Naive thymus-derived CD8-positive, alpha-beta T cell (primary cell): ENCODE data around the gene MRPL49. TPM values are rescaled to one million over a fixed set of nuclear protein-coding genes. Genes with fewer than 3 reads are reported as not detected.
A peak's percentile ranks its signal among the peaks of the same experiment; 100 is the strongest.

Experiments
- ATAC-seq, 2 donors: fragments of 150-1000 bp; cut with Tn5 transposase in 1 of 2; sonication (Bioruptor Pico), chemical (Tn5 transposase) in 1 of 2; 1 replicate in 1 of 2; 2 replicates in 1 of 2; pipeline ENCODE4 v1.10.0; 2021; ENCODE audit warnings: mild to moderate bottlenecking in 2 of 2, moderate library complexity in 2 of 2
- POLR2A ChIA-PET: fragments of 350-600 bp; sonication (Branson Sonifier 250); formaldehyde crosslinking; loops from one replicate; lab custom pipeline; 2021; ENCODE audit warnings: antibody characterized with exemption; lab: Charles Lee
- DNase-seq, 10 donors: peaks; one replicate each; pipeline versions ENCODE4 v3.0.0 to v3.0.0-alpha.2; 2020 to 2022
- H3K27ac Mint-ChIP-seq, 10 donors: one replicate each; pipeline ENCODE4 v1.8.0; 2020 to 2022; ENCODE audit warnings: mild to moderate bottlenecking in 10 of 10, mixed read lengths in 10 of 10, moderate library complexity in 4 of 10, inconsistent platforms in 1 of 10
- H3K27me3 Mint-ChIP-seq, 5 donors: one replicate each; pipeline ENCODE4 v1.8.0; 2021 to 2022; ENCODE audit warnings: mixed read lengths in 5 of 5
- H3K36me3 Mint-ChIP-seq, 3 donors: one replicate each; pipeline ENCODE4 v1.8.0; 2020 to 2022; ENCODE audit warnings: mixed read lengths in 3 of 3, mild to moderate bottlenecking in 2 of 3, inconsistent platforms in 1 of 3
- H3K4me1 Mint-ChIP-seq, 4 donors: one replicate each; pipeline ENCODE4 v1.8.0; 2021 to 2022; ENCODE audit warnings: mixed read lengths in 4 of 4
- H3K4me3 Mint-ChIP-seq, 10 donors: one replicate each; pipeline ENCODE4 v1.8.0; 2020 to 2022; ENCODE audit warnings: mild to moderate bottlenecking in 10 of 10, mixed read lengths in 10 of 10, moderate library complexity in 6 of 10, inconsistent platforms in 1 of 10
- H3K9me3 Mint-ChIP-seq, 9 donors: one replicate each; pipeline ENCODE4 v1.8.0; 2020 to 2022; ENCODE audit warnings: mixed read lengths in 9 of 9, mild to moderate bottlenecking in 3 of 9, inconsistent platforms in 1 of 9, moderate library complexity in 1 of 9
- polyA plus RNA-seq, 3 donors: library from polyadenylated mRNA; unstranded; fragments of 300-500 nt; fragmentation: Illumina TruSeq; gene quantifications; one replicate each; pipeline ENCODE4 v1.2.3, GENCODE V29; 2021
- total RNA-seq, 8 experiments: library from RNA in 2 of 8; stranded (reverse) in 2 of 8; gene quantifications; one replicate each; pipeline ENCODE4 v1.2.3 and lab custom pipeline; 2021 to 2026

Gene MRPL49
- total and polyA plus RNA-seq, 5 experiments from 2014 or later, result 76.0 to 96.9 (median 78.9) TPM

DNA sequence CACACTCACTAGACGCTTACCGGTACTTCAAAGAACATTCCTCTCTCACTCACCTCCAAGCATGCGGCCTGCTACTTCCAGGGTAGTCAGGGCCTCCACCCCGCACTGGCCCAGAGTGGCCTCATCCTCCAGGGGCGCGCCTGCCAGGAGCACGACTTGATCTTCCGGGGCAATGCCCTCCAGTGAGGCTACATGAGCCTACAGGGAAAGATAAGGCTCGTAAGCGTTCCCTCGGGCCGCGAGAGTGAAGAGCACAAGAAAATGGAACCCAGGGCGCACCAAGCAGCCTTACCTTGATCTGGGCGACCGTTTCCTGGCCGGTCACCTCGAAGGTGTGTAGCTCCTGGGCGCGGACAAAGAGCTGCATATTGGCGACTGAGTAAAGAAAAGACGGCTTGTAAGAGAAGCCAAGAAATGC lies 665 bp upstream of the MRPL49 start:
- Mint-ChIP-seq H3K27ac (peak overlapping the region; percentile 98 to 100 (median 100)), H3K4me3 (peak overlapping the region; percentile 96 to 100 (median 98)), H3K4me1 (peaks cover 19 to 59% (median 45%) of the 10 kb centered on the region in 4 donors), H3K36me3 (peaks cover 3 to 63% (median 6%) of the 10 kb centered on the region in 3 donors), H3K9me3 (no peaks in the 10 kb centered on the region), H3K27me3 (no peaks in the 10 kb centered on the region)
- ATAC-seq (no peak), DNase-seq (peak in 3 of 10 donors; percentile 9 to 36 (median 26))
- POLR2A ChIA-PET, result interaction anchor here (0.6 to 7.5 kb wide), 27 partner anchors 10 to 454 kb away, joined by 3 to 135 read pairs (median 6); partner anchors contain the start of genes ARL2, CAPN1, CDCA5 and DPF2

DNA sequence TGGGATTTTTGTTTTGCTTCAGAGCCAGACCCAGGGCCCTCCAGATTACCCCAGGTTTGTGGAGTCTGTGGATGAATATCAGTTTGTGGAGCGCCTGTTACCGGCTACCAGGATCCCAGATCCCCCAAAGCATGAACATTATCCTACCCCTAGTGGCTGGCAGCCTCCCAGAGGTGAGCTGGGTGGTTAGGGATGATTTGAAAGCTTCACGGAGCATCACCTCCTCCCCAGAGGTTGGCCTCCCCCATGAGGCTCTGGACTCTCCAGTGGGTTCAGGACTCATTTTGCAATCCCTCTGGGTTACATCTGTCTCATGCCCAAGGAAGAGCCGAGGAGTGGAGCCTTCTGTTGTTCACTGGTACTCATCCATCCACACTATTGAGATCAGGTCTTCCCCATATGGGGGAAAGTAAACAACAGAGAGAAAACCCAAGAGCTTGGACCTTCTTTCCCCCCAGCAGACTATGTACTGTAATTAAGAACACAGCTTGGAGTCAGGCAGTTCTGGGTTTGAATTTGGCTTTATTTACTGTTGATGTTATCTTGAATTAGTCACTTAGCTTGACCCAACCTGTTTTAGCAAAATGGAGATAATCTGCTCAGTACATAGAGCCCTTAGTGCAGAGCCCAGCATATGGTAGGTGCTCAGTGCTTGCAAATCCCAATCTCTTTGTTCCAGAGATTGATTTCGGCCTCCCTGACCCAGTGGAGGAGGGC lies 2.5 kb downstream of the MRPL49 start:
- H3K27ac Mint-ChIP-seq, result peak overlapping the region in 7 of 10 donors; percentile 20 to 90 (median 68)
- DNase-seq (no peak), ATAC-seq (no peak)
- no peaks in the 10 kb centered on the region for H3K27me3 Mint-ChIP-seq
- H3K4me3 Mint-ChIP-seq, result peak overlapping the region in 8 of 10 donors; percentile 16 to 64 (median 35)
- no peaks in the 10 kb centered on the region for H3K9me3 Mint-ChIP-seq
- peaks cover 11 to 38% (median 32%) of the 10 kb centered on the region in 4 donors for H3K4me1 Mint-ChIP-seq
- H3K36me3 Mint-ChIP-seq, result peaks cover 0 to 68% (median 5%) of the 10 kb centered on the region in 3 donors
- POLR2A ChIA-PET, result interaction anchor here (1.5 to 7.5 kb wide), 3 partner anchors 11 to 28 kb away, joined by 5 to 135 read pairs (median 101); partner anchors contain the start of genes SYVN1, TM7SF2 and VPS51

DNA sequence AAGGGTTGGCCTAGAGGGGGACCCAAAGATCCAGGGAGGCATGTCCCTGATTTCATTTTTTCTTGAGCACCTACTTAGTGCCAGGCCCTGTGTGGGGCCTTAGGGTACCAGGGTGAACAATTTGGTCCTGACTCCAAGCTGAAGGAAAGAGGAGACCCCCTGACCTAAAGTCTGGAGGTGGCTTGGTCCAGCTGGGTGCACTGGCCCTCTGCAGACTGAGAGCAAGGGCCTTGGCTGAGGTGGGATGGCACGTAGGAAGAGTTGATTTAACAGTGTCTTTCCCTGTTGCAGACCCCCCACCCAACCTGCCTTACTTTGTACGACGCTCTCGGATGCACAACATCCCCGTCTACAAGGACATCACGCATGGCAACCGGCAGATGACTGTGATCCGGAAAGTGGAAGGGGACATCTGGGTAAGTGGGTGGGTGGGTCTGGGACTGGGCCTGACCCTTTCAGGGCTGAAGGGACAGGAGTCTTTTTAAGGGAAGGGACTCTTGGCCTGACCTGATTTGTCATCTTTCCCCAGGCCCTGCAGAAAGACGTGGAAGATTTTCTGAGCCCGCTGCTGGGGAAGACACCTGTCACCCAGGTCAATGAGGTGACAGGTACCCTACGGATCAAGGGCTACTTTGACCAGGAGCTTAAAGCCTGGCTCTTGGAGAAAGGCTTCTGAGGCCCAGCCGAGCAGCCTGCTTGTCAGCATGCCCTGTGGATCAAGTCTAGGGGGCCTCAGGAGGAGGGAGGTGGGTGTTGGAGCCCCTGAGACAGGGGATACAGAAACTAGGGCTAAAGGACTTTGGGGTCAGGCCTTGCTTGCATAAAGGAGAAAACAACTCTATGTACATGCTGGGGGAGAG lies 3.3 kb downstream of the MRPL49 start:
- H3K36me3 Mint-ChIP-seq, result peaks cover 0 to 68% (median under 1%) of the 10 kb centered on the region in 3 donors
- peak overlapping the region in 2 of 10 donors; percentile 68 to 70 for H3K27ac Mint-ChIP-seq
- no peaks in the 10 kb centered on the region for H3K27me3 Mint-ChIP-seq
- peaks cover 11 to 34% (median 30%) of the 10 kb centered on the region in 4 donors for H3K4me1 Mint-ChIP-seq
- no peak for ATAC-seq
- POLR2A ChIA-PET, result interaction anchor here (0.5 to 7.5 kb wide), 5 partner anchors 10 to 111 kb away, joined by 3 to 135 read pairs (median 6); partner anchors contain the start of genes ARL2, SYVN1, TM7SF2 and VPS51
- peak overlapping the region in 2 of 10 donors; percentile 2 to 20 for H3K4me3 Mint-ChIP-seq
- no peaks in the 10 kb centered on the region for H3K9me3 Mint-ChIP-seq
- no peak for DNase-seq

DNA sequence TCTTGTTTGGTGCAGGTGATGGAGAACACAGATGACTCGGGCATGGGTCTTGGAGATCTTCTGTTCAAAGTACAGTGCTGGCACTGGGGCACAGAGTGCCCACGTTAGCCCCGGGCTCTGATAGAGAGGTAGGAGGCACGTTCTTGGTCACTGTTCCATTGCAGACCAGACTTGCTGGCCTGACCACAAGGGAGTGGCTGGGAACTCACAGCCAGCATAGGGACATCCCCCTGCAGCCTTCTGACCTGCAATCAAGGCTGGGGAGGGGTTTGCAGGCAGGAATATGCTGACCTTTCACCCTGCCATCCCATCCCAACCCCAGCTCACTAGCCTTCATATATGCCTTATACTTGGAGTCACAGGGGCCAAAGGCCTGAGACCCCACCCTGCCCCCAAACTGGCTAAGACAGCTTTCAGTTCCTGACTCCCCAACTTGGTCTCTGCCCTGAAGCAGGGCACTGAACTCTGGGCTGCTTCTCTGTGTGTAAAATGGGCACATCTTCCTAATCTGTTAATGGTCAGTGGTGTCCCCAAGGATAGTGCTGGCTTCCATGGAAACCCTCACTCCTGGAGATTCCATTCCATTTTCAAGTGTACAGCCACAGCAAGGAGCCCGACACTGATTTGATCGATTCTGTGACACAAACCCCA lies 4.6 kb downstream of the MRPL49 start:
- ATAC-seq, result no peak
- H3K4me3 Mint-ChIP-seq, result no peak overlapping the region
- POLR2A ChIA-PET, result interaction anchor here (0.9 to 7.5 kb wide), 5 partner anchors 9 to 348 kb away, joined by 3 to 135 read pairs (median 4); partner anchors contain the start of genes ARL2, SYVN1, TM7SF2 and ZNHIT2
- H3K36me3 Mint-ChIP-seq, result peaks cover 0 to 69% (median 0%) of the 10 kb centered on the region in 3 donors
- no peak for DNase-seq
- H3K27ac Mint-ChIP-seq, result peak overlapping the region in 2 of 10 donors; percentile 57 to 65
- no peaks in the 10 kb centered on the region for H3K9me3 Mint-ChIP-seq
- H3K27me3 Mint-ChIP-seq, result no peaks in the 10 kb centered on the region
- peaks cover 8 to 30% (median 20%) of the 10 kb centered on the region in 4 donors for H3K4me1 Mint-ChIP-seq

DNA sequence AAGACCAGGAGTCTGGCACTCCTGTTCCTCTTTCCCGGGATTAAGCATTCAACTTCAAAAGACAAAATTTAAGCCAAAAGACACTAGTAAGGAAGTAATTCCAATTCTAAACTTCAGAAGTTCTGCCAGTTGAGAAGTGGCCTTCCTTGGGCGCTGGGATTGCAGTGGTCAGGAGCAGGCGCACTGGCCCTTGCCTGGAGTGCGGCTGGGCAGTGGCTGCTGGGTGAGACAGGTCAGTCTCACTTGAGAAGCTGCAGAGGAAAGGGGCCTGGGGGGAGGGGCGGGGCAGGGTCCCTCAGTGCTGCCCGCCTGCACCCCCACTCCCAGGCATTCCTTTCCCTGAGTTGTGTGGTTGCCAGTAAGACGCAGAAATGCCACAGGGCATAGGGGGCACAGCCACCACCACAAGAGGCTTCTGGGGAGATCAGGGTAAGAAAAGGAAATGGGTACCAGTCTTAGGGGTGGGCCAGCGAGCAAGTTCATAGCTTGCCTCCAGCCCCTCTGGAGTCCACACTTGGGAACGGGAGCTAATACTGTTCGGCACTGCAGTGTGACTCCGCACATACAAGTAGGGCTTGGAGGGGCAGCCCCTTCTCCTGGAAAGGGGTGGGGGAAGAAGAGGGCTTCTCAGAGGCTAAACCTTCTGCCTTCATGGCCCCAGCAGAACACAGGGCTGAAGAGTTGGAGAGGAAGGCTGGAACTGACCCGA lies 5.5 kb downstream of the MRPL49 start:
- H3K4me3 Mint-ChIP-seq, result no peak overlapping the region
- DNase-seq (no peak), ATAC-seq (no peak)
- H3K9me3 Mint-ChIP-seq, result no peaks in the 10 kb centered on the region
- H3K27ac Mint-ChIP-seq, result no peak overlapping the region
- peaks cover 5 to 30% (median 16%) of the 10 kb centered on the region in 4 donors for H3K4me1 Mint-ChIP-seq
- H3K36me3 Mint-ChIP-seq, result peaks cover 0 to 67% (median 0%) of the 10 kb centered on the region in 3 donors
- POLR2A ChIA-PET, result interaction anchor here (1.4 to 2.1 kb wide), 2 partner anchors 11 to 16 kb away, joined by 4 to 7 read pairs; partner anchors contain the start of genes TM7SF2 and ZNHIT2
- H3K27me3 Mint-ChIP-seq, result no peaks in the 10 kb centered on the region

DNA sequence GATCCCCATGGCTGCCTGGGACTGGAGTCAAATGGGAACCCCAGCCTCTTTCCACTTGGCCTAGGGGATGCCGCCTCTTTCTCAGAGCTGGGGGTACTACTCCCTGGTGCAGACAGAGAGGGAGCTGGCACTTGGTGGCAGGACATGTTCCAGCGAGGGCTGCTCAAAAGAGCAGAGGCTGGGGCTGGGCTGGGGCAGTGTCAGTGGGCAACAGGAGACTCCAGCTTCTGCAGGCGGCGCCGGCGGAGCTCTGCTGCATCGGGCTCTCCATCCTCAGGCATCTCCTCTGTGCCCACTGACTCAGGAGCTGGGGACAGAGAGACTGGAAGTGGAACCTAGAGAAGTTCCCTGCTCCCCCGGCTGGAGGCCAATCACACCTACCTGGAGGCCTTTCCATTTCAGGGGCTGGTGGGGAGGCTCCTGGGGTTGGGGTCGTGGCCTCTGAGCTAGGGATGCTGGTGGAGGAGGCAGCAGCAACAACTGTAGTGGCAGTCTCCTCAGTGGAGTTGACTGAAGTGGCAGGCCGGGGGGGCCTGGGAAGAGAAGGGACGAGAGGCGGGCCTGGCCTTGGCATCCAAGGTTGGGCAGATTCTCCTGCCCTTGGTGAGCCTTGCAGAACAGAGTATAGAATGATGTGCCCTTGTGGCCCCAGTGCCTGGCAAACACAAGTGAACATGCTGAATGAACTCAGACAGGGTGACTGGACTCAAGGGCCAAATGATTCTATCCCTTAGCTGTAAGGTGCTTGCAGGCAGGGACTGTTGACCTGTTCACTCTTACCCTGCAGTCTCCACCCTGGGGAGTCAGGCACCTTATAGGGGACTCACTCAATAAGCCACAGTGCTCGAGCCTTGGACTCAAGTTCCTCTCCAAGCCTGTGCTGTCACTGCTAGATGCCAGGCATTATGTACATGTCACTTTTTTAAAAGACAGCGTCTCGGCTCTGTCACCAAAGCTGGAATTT lies 6.3 kb downstream of the MRPL49 start:
- peaks cover 0 to 70% (median 0%) of the 10 kb centered on the region in 3 donors for H3K36me3 Mint-ChIP-seq
- no peaks in the 10 kb centered on the region for H3K9me3 Mint-ChIP-seq
- POLR2A ChIA-PET, result interaction anchor here (2.1 kb wide), 1 partner anchor 12 kb away, joined by 7 read pairs; the partner anchor contains the start of gene ZNHIT2
- H3K27me3 Mint-ChIP-seq, result no peaks in the 10 kb centered on the region
- ATAC-seq, result no peak
- H3K4me1 Mint-ChIP-seq, result peaks cover 10 to 33% (median 17%) of the 10 kb centered on the region in 4 donors
- peak overlapping the region in 3 of 10 donors; percentile 8 to 22 (median 9) for H3K27ac Mint-ChIP-seq
- no peak for DNase-seq
- no peak overlapping the region for H3K4me3 Mint-ChIP-seq

DNA sequence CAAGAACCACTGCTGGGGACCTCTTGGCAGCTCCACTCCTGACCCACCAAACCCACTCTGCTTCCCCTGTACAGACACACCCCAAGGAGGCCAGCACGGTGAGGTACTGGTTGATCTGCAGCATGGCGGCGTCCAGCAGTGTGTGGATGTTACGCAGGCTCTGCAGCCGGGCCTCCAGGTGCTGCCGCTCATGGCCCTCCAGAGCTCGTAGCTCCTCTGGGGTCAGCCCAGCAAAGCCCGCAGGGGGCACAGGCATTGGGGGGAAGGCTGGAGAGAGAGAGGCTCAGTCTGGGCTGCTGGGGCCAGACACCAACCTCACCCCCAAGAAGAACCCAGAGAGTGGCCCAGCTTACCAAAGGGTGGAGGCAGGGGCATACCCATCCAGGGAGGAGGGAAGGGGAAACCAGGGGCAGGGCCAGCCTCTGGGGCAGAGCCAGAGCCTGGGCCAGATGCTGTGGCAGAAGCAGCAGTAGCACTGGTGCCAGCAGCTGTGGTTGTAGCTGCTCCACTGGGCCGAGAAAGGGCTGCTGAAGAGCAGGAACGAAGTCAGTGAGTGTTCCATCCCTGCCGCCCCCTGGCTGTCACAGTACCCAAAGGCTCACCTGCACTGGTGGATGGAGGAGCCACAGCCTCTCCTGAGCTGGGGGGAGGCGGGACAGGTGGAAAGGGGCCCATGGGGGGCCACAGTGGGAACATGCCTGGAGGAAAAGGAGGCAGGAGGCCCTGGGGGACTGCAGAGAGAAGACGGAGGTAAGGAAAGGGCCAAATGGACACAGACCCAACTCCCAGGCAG lies 7.7 kb downstream of the MRPL49 start:
- ATAC-seq (no peak), DNase-seq (no peak)
- no peaks in the 10 kb centered on the region for H3K27me3 Mint-ChIP-seq
- H3K4me1 Mint-ChIP-seq, result peaks cover 12 to 33% (median 20%) of the 10 kb centered on the region in 4 donors
- H3K36me3 Mint-ChIP-seq, result peaks cover 0 to 62% (median 0%) of the 10 kb centered on the region in 3 donors
- no peak overlapping the region for H3K4me3 Mint-ChIP-seq
- peak overlapping the region in 3 of 10 donors; percentile 53 to 66 (median 62) for H3K27ac Mint-ChIP-seq
- no peaks in the 10 kb centered on the region for H3K9me3 Mint-ChIP-seq
- POLR2A ChIA-PET, result interaction anchor here (1.6 to 3.0 kb wide), 3 partner anchors 8 to 19 kb away, joined by 4 to 20 read pairs (median 8); partner anchors contain the start of genes FAU, MRPL49 and ZNHIT2

DNA sequence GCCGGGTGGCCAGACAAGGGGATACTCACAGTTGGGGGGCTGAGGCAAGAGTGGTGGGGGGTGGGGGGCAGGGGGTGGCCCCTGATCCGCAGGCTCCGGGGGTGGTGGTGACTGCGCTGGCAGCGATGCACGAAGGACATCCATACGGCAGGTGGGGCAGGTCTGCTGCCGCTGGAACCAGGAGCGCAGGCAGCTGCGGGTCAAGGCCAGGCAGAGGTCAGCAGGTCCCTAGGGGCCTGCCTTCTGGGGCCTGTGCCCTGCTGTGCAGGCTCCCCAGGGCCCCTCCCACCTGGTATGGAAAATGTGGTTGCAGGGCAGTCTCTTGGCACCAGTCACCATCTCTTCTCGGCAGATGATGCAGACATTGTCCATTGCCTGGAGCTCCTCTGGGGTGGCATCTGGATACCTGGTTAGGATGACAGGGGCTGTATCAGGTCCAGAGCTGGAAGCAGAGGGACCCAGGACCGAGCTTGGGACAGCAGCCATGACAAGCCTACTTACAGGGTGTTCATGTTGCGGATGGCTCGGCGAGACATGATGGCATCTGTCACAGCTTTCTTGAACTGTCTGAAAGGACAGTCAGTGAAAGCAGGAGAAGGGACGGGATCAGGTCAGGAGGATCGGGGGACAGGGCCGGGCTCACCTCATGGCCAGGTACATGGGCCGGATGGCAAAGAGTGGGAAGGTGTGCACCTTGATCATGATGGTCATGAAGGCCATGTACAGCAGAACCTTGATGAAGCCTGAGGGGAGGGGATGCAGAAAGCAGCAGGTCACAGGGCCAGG lies 8.7 kb downstream of the MRPL49 start:
- ATAC-seq (no peak), DNase-seq (no peak)
- H3K27ac Mint-ChIP-seq, result peak overlapping the region in 7 of 10 donors; percentile 32 to 99 (median 36)

DNA sequence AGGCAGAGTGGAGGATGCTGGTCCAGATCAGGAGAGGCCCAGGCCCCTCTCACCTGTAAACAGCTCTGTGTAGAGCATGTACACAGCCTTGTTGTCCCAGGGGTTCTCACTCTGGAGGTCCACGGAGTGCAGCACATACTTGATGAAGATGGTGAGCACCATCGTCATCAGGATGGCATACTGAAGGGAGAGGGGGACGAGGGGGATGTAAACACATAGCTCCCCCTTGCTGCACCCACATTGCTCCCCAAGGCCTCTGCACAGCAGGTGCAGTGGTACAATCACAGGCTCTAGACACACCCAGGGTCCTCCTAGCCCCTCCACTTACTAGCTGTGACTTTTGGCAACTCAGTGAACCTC lies 9.3 kb downstream of the MRPL49 start:
- peaks cover 20 to 47% (median 34%) of the 10 kb centered on the region in 4 donors for H3K4me1 Mint-ChIP-seq
- ATAC-seq, result no peak
- H3K36me3 Mint-ChIP-seq, result peaks cover 0 to 49% (median 0%) of the 10 kb centered on the region in 3 donors
- no peak for DNase-seq
- no peaks in the 10 kb centered on the region for H3K9me3 Mint-ChIP-seq
- peak overlapping the region in 5 of 10 donors; percentile 4 to 70 (median 18) for H3K4me3 Mint-ChIP-seq
- POLR2A ChIA-PET, result interaction anchor here (0.6 to 3.0 kb wide), 4 partner anchors 9 to 505 kb away, joined by 4 to 20 read pairs (median 6); partner anchors contain the start of genes FAU, MRPL49 and ZNHIT2
- peak overlapping the region in 6 of 10 donors; percentile 32 to 99 (median 38) for H3K27ac Mint-ChIP-seq
- H3K27me3 Mint-ChIP-seq, result no peaks in the 10 kb centered on the region

More for the DNA sequence above, 8.7 kb downstream of the MRPL49 start:
- Mint-ChIP-seq H3K4me1 (peaks cover 14 to 41% (median 28%) of the 10 kb centered on the region in 4 donors), H3K4me3 (peak overlapping the region in 5 of 10 donors; percentile 4 to 70 (median 18)), H3K36me3 (peaks cover 0 to 53% (median 0%) of the 10 kb centered on the region in 3 donors), H3K9me3 (no peaks in the 10 kb centered on the region), H3K27me3 (no peaks in the 10 kb centered on the region)
- POLR2A ChIA-PET, result interaction anchor here (1.1 to 3.0 kb wide), 4 partner anchors 9 to 20 kb away, joined by 4 to 20 read pairs (median 6); partner anchors contain the start of genes FAU, MRPL49 and ZNHIT2
